GM21381 (cell line): ENCODE results near the gene TCF7L2.

Experiments
- ATAC-seq: cut with Tn5 transposase; IDR thresholded peaks from one replicate; pipeline ENCODE4 v1.9.1; 2021; ENCODE audit warnings: mild to moderate bottlenecking, moderate library complexity; ENCODE audit not compliant: unreplicated experiment

TCF7L2 gene

GRCh38 chr10:113041841-113042750 lies 92.0 kb downstream of the TCF7L2 start:
- no peak for ATAC-seq

GRCh38 chr10:113042868-113043267 lies 92.8 kb downstream of the TCF7L2 start:
- no peak for ATAC-seq

GRCh38 chr10:113044016-113044755 lies 94.1 kb downstream of the TCF7L2 start:
- ATAC-seq, result no peak

GRCh38 chr10:113045147-113046055 lies 95.4 kb downstream of the TCF7L2 start:
- no peak for ATAC-seq

GRCh38 chr10:113047151-113047550 lies 97.1 kb downstream of the TCF7L2 start:
- ATAC-seq, result no peak

GRCh38 chr10:113047605-113047962 lies 97.5 kb downstream of the TCF7L2 start:
- no peak for ATAC-seq

GRCh38 chr10:113047963-113048781 lies 98.1 kb downstream of the TCF7L2 start:
- no peak for ATAC-seq

- no peak for ATAC-seq
Observed at GRCh38 chr10:113049881-113050280, 99.8 kb downstream of the TCF7L2 start.

GRCh38 chr10:113052076-113052830 lies 102.2 kb downstream of the TCF7L2 start:
- no peak for ATAC-seq

GRCh38 chr10:113053091-113053490 lies 103.0 kb downstream of the TCF7L2 start:
- no peak for ATAC-seq

GRCh38 chr10:113053881-113054280 lies 103.8 kb downstream of the TCF7L2 start:
- no peak for ATAC-seq

- no peak for ATAC-seq
Observed at GRCh38 chr10:113055458-113055857, 105.4 kb downstream of the TCF7L2 start.

- ATAC-seq, result no peak
Observed at GRCh38 chr10:113056030-113056429, 106.0 kb downstream of the TCF7L2 start.

- no peak for ATAC-seq
Observed at GRCh38 chr10:113056441-113057021, 106.5 kb downstream of the TCF7L2 start.

- no peak for ATAC-seq
Observed at GRCh38 chr10:113057948-113058522, 108.0 kb downstream of the TCF7L2 start.

- ATAC-seq, result no peak
Observed at GRCh38 chr10:113058523-113059370, 108.7 kb downstream of the TCF7L2 start.

GRCh38 chr10:113059371-113059780 lies 109.3 kb downstream of the TCF7L2 start:
- ATAC-seq, result no peak
